ENCODE data around the gene KRTAP19-5. TPM values are rescaled to one million over a fixed set of nuclear protein-coding genes. Genes with fewer than 3 reads are reported as not detected.

KRTAP19-5 gene
- total RNA-seq (not detected), polyA plus RNA-seq (not detected)

DNA sequence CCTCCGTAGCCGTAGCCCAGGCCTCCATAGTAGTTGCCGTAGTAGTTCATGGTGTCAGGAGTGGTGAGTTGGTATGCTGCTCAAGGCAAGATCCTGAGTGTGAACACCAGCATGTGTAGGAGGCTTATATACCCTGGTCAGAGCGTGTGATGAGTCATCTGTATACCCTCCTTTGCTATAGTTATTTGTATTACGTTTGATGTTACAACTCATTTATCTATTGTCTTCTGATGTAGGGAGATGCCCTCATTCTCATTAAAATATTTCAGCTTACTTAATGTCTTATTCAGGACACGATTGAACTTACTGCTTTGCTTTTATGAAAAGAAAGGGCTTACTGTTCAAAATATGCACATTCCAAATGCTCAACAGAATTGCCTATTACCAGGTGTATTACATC is at the start of gene KRTAP19-5:
Gene KRTAP19-5, minus strand, starts transcription at position 101 of the 400 bp plus-strand sequence. Its CDS starts 51 bp downstream, at position 50.
- Histone ChIP-seq H3K4me1 (ENCODE audit: control insufficient read depth in 4 of 4, insufficient read depth in 4 of 4, low read length in 3 of 4) (no peaks in the 10 kb centered on the region), H3K27ac (ENCODE audit: low read depth in 1 of 2, low read length in 2 of 2) (no peak within 1 kb of the TSS), H3K9ac (ENCODE audit: low read depth in 1 of 2, low read length in 2 of 2) (no peak within 1 kb of the TSS), H3K36me3 (ENCODE audit: control insufficient read depth in 4 of 4, insufficient read depth in 3 of 4, low read depth in 1 of 4, low read length in 3 of 4) (no peaks in the 10 kb centered on the region), H3K27me3 (ENCODE audit: control insufficient read depth in 4 of 4, insufficient read depth in 4 of 4, low read length in 3 of 4) (no peaks in the 10 kb centered on the region), H3K4me3 (ENCODE audit: low read depth in 1 of 3, low read length in 3 of 3) (no peak within 1 kb of the TSS), H3K9me3 (ENCODE audit: control insufficient read depth in 4 of 4, low read length in 3 of 4) (no peaks in the 10 kb centered on the region)
- WGBS: 72% methylated on average over 6 of the region's 6 CpGs
- DNase-seq (ENCODE audit: low spot score): no peak
- TF ChIP-seq GABPA (IDR thresholded peaks at IDR 0.05 in 1 of 2, conservative IDR thresholded peaks at IDR 0.05 in 1 of 2): no peak
- no peak for TF ChIP-seq FOXA2 (IDR thresholded peaks at IDR 0.05)
- TF ChIP-seq, protein P1, sequence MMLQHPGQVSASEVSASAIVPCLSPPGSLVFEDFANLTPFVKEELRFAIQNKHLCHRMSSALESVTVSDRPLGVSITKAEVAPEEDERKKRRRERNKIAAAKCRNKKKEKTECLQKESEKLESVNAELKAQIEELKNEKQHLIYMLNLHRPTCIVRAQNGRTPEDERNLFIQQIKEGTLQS (IDR thresholded peaks at IDR 0.05): no peak
- TF ChIP-seq RAD21 (IDR thresholded peaks at IDR 0.05): no peak
- no peak for TF ChIP-seq EGR1 (IDR thresholded peaks at IDR 0.05; ENCODE audit: low read depth in 2 of 2)
- TF ChIP-seq, protein P2, sequence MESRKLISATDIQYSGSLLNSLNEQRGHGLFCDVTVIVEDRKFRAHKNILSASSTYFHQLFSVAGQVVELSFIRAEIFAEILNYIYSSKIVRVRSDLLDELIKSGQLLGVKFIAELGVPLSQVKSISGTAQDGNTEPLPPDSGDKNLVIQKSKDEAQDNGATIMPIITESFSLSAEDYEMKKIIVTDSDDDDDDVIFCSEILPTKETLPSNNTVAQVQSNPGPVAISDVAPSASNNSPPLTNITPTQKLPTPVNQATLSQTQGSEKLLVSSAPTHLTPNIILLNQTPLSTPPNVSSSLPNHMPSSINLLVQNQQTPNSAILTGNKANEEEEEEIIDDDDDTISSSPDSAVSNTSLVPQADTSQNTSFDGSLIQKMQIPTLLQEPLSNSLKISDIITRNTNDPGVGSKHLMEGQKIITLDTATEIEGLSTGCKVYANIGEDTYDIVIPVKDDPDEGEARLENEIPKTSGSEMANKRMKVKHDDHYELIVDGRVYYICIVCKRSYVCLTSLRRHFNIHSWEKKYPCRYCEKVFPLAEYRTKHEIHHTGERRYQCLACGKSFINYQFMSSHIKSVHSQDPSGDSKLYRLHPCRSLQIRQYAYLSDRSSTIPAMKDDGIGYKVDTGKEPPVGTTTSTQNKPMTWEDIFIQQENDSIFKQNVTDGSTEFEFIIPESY (IDR thresholded peaks at IDR 0.05): no peak
- TF ChIP-seq, protein P3, sequence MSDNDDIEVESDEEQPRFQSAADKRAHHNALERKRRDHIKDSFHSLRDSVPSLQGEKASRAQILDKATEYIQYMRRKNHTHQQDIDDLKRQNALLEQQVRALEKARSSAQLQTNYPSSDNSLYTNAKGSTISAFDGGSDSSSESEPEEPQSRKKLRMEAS (IDR thresholded peaks at IDR 0.05): no peak
- no peak for TF ChIP-seq HNF4A (conservative IDR thresholded peaks at IDR 0.05)
- TF ChIP-seq YY1 (IDR thresholded peaks at IDR 0.05): no peak
- TF ChIP-seq SP1 (IDR thresholded peaks at IDR 0.05): no peak
- TF ChIP-seq, protein P4, sequence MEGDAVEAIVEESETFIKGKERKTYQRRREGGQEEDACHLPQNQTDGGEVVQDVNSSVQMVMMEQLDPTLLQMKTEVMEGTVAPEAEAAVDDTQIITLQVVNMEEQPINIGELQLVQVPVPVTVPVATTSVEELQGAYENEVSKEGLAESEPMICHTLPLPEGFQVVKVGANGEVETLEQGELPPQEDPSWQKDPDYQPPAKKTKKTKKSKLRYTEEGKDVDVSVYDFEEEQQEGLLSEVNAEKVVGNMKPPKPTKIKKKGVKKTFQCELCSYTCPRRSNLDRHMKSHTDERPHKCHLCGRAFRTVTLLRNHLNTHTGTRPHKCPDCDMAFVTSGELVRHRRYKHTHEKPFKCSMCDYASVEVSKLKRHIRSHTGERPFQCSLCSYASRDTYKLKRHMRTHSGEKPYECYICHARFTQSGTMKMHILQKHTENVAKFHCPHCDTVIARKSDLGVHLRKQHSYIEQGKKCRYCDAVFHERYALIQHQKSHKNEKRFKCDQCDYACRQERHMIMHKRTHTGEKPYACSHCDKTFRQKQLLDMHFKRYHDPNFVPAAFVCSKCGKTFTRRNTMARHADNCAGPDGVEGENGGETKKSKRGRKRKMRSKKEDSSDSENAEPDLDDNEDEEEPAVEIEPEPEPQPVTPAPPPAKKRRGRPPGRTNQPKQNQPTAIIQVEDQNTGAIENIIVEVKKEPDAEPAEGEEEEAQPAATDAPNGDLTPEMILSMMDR (IDR thresholded peaks at IDR 0.05; ENCODE audit: low read depth, low read length, missing input control): no peak
- TF ChIP-seq HNF4G (IDR thresholded peaks at IDR 0.05): no peak
- TF ChIP-seq TAF1 (conservative IDR thresholded peaks at IDR 0.05): no peak
- no peak for TF ChIP-seq RXRA (IDR thresholded peaks at IDR 0.05)
- TF ChIP-seq JUND (IDR thresholded peaks at IDR 0.05): no peak
- TF ChIP-seq NR2F2 (IDR thresholded peaks at IDR 0.05): no peak

DNA sequence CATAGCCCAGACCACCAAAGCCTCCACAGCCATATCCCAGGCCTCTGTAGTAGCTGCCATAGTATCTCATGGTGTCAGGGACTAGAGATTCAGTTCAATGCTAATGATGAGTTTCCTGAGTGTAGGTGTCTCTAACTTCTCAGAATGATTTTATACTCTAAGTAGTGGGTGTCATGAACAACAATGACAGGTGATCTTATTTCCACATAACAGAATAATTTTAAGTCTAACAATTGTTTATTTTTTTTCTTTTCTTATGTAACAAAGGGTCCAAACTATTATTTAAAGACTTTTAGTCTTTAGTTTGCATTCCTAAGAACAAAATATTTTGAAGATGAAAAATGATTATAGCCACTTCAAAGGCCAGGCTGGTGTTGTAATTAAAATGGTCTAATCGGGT is 39.8 kb upstream of the KRTAP19-5 start, which contains the start of gene KRTAP19-6:
Gene KRTAP19-6, minus strand, starts transcription at position 101 of the 400 bp plus-strand sequence. Its CDS starts 31 bp downstream, at position 70.
- 74% methylated on average over 1 of the region's 1 CpG for WGBS
- no peak within 1 kb of the TSS for H3K9ac ChIP-seq (ENCODE audit: low read depth in 1 of 2, low read length in 2 of 2)

More for the DNA sequence above, 39.8 kb upstream of the KRTAP19-5 start, which contains the start of gene KRTAP19-6:
- H3K9me3 ChIP-seq (ENCODE audit: control insufficient read depth in 4 of 4, low read length in 3 of 4): no peaks in the 10 kb centered on the region
- H3K36me3 ChIP-seq (ENCODE audit: control insufficient read depth in 4 of 4, insufficient read depth in 3 of 4, low read depth in 1 of 4, low read length in 3 of 4): no peaks in the 10 kb centered on the region
- TF ChIP-seq JUND (IDR thresholded peaks at IDR 0.05) (no peak), NR2F2 (IDR thresholded peaks at IDR 0.05) (no peak)
- no peak for DNase-seq (ENCODE audit: low spot score)
- H3K27ac ChIP-seq (ENCODE audit: low read depth in 1 of 2, low read length in 2 of 2): no peak within 1 kb of the TSS
- H3K4me1 ChIP-seq (ENCODE audit: control insufficient read depth in 4 of 4, insufficient read depth in 4 of 4, low read length in 3 of 4): no peaks in the 10 kb centered on the region
- H3K27me3 ChIP-seq (ENCODE audit: control insufficient read depth in 4 of 4, insufficient read depth in 4 of 4, low read length in 3 of 4): no peaks in the 10 kb centered on the region
- no peak within 1 kb of the TSS for H3K4me3 ChIP-seq (ENCODE audit: low read depth in 1 of 3, low read length in 3 of 3)
